Mammary epithelial cell (primary cell): ENCODE measurements around the gene MYL10.

ENCODE experiments used
- EZH2 ChIP-seq: IDR thresholded peaks from 2 replicates; pipeline ENCODE4 v1.6.1; 2012; ENCODE audit warnings: low read length, inconsistent platforms, borderline replicate concordance
- TF ChIP-seq, protein P1 (sequence below), 2 donors: IDR thresholded peaks in 1 of 2; conservative IDR thresholded peaks in 1 of 2; 2 replicates each; pipeline ENCODE4 v1.5.1; 2011 to 2012; ENCODE audit warnings: inconsistent platforms in 2 of 2, low read length in 2 of 2, mild to moderate bottlenecking in 2 of 2, control low read depth in 1 of 2, low read depth in 1 of 2; ENCODE audit not compliant: insufficient read depth in 1 of 2; ENCODE audit errors: extremely low read depth in 1 of 2

DNA sequence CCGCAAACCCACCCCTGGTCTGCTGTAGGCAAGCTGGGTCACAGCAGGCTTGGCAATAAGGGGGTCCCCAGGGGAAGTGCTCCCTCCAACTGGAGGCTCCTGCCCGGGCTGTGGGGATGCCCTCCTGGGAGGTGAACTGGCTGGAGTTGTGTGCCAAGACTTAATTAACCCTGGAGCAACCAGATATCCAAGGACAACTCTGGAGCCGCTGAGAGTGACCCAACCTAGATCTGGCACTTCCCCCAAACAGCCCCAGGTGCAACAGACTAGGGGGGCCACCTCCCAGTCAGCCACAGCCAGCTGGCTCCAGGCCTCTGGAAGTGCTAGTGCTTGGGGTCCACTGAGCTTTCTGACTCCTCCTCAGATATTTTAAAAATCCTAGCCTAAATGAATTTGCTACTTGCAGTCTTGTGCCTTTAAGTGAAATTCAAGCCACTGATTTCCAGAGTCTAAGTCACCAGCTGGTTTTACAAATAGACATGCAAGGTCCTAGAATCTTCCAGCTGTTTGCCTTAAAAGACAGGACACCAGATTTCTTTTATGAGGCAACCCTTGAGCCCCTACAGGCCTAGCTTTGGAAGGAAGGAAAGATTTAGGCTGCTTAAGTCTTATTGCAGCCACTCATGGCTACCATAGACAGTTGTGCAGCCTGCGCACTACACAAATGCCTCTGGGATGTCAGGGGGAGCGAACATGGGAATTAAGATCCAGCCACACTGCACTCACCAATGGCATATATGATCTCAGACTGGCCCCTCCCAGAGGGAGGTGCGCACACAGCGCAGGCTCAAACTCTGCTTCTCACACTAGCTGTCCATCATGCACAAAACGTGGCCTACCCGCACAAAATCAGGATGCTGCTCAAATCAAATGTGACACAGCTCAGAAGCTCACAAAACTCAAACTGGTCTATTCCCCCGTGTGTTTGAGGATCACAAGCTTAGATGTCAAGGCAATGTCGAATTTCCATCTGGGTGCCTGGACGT is 42.6 kb upstream of the MYL10 start:
- TF ChIP-seq, protein P1, sequence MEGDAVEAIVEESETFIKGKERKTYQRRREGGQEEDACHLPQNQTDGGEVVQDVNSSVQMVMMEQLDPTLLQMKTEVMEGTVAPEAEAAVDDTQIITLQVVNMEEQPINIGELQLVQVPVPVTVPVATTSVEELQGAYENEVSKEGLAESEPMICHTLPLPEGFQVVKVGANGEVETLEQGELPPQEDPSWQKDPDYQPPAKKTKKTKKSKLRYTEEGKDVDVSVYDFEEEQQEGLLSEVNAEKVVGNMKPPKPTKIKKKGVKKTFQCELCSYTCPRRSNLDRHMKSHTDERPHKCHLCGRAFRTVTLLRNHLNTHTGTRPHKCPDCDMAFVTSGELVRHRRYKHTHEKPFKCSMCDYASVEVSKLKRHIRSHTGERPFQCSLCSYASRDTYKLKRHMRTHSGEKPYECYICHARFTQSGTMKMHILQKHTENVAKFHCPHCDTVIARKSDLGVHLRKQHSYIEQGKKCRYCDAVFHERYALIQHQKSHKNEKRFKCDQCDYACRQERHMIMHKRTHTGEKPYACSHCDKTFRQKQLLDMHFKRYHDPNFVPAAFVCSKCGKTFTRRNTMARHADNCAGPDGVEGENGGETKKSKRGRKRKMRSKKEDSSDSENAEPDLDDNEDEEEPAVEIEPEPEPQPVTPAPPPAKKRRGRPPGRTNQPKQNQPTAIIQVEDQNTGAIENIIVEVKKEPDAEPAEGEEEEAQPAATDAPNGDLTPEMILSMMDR (conservative IDR thresholded peaks at IDR 0.05 in 1 of 2, IDR thresholded peaks at IDR 0.05 in 1 of 2; ENCODE audit: extremely low read depth in 1 of 2, insufficient read depth in 1 of 2, low read depth in 1 of 2, low read length in 2 of 2), result no peak
- no peak for TF ChIP-seq EZH2
